H9 (cell line): ENCODE results near the gene MYL10. TPM values are rescaled to one million over a fixed set of nuclear protein-coding genes. Genes with fewer than 3 reads are reported as not detected.

ENCODE experiments used
- DNase-seq: peaks from one replicate; pipeline ENCODE4 v3.0.0-alpha.2; 2017
- H2AFZ ChIP-seq: one replicate; pipeline ENCODE4 v1.6.1; 2013; ENCODE audit warnings: mild to moderate bottlenecking, low read length, control low read depth, moderate library complexity
- H2AK5ac ChIP-seq: 2 replicates; pipeline ENCODE4 v1.6.1; 2013; ENCODE audit warnings: low read length, control low read depth, mixed read lengths; ENCODE audit not compliant: insufficient read length
- H2BK120ac ChIP-seq: one replicate; pipeline ENCODE4 v1.6.1; 2013; ENCODE audit warnings: low read depth, mild to moderate bottlenecking, low read length, control low read depth, inconsistent platforms; ENCODE audit not compliant: poor library complexity, severe bottlenecking
- H2BK12ac ChIP-seq: 2 replicates; pipeline ENCODE4 v1.6.1; 2013; ENCODE audit warnings: low read length, control low read depth, mixed read lengths, low read depth; ENCODE audit not compliant: insufficient read length
- H2BK15ac ChIP-seq: 2 replicates; pipeline ENCODE4 v1.6.1; 2013; ENCODE audit warnings: low read depth, low read length, control low read depth
- H2BK20ac ChIP-seq: one replicate; pipeline ENCODE4 v1.6.1; 2013; ENCODE audit warnings: low read depth, mild to moderate bottlenecking, low read length, control low read depth, inconsistent platforms; ENCODE audit not compliant: poor library complexity, severe bottlenecking
- H2BK5ac ChIP-seq: 2 replicates; pipeline ENCODE4 v1.6.1; 2013; ENCODE audit warnings: low read length, control low read depth, mixed read lengths; ENCODE audit not compliant: insufficient read length
- H3K14ac ChIP-seq: 2 replicates; pipeline ENCODE4 v1.6.1; 2013; ENCODE audit warnings: low read length, control low read depth; ENCODE audit not compliant: insufficient read depth
- H3K18ac ChIP-seq: 2 replicates; pipeline ENCODE4 v1.6.1; 2013; ENCODE audit warnings: low read depth, mild to moderate bottlenecking, mixed read lengths, low read length, control low read depth; ENCODE audit not compliant: insufficient read length
- H3K23ac ChIP-seq: 2 replicates; pipeline ENCODE4 v1.6.1; 2013; ENCODE audit warnings: low read length, control low read depth, mixed read lengths, low read depth; ENCODE audit not compliant: insufficient read length
- H3K23me2 ChIP-seq: 2 replicates; pipeline ENCODE4 v1.6.1; 2013; ENCODE audit warnings: low read depth, mild to moderate bottlenecking, mixed read lengths, low read length, control low read depth; ENCODE audit not compliant: insufficient read length, poor library complexity, severe bottlenecking
- H3K27ac ChIP-seq: 2 replicates; pipeline ENCODE4 v1.5.1; 2013; ENCODE audit warnings: low read length, control low read depth, mixed read lengths, low read depth; ENCODE audit not compliant: insufficient read length
- H3K27me3 ChIP-seq: 2 replicates; pipeline ENCODE4 v1.6.1; 2013; ENCODE audit warnings: low read length, control low read depth, inconsistent platforms; ENCODE audit not compliant: insufficient read depth
- H3K4ac ChIP-seq: 2 replicates; pipeline ENCODE4 v1.6.1; 2013; ENCODE audit warnings: low read depth, mild to moderate bottlenecking, control low read depth, inconsistent platforms, low read length, moderate library complexity
- H3K4me1 ChIP-seq: 2 replicates; pipeline ENCODE4 v1.6.1; 2013; ENCODE audit warnings: low read length, control low read depth, inconsistent platforms; ENCODE audit not compliant: insufficient read depth
- H3K4me2 ChIP-seq: 2 replicates; pipeline ENCODE4 v1.6.1; 2013; ENCODE audit warnings: low read length, control low read depth, mixed read lengths; ENCODE audit not compliant: insufficient read length, insufficient read depth
- H3K56ac ChIP-seq: 2 replicates; pipeline ENCODE4 v1.6.1; 2013; ENCODE audit warnings: low read depth, mild to moderate bottlenecking, mixed read lengths, low read length, control low read depth; ENCODE audit not compliant: insufficient read length
- H3K79me1 ChIP-seq: 2 replicates; pipeline ENCODE4 v1.6.1; 2013; ENCODE audit warnings: low read depth, mild to moderate bottlenecking, moderate library complexity, low read length, control low read depth, inconsistent platforms; ENCODE audit not compliant: insufficient read depth, poor library complexity, severe bottlenecking
- H3K79me2 ChIP-seq: 2 replicates; pipeline ENCODE4 v1.6.1; 2013; ENCODE audit warnings: low read length, control low read depth, inconsistent platforms; ENCODE audit not compliant: insufficient read depth
- H3K9ac ChIP-seq: 2 replicates; pipeline ENCODE4 v1.6.1; 2013; ENCODE audit warnings: low read length, control low read depth, mixed read lengths; ENCODE audit not compliant: insufficient read length; ENCODE audit errors: extremely low read depth
- H3K9me3 ChIP-seq: one replicate; pipeline ENCODE4 v1.6.1; 2013; ENCODE audit warnings: low read depth, low read length, inconsistent platforms; ENCODE audit not compliant: control insufficient read depth
- H3T11ph ChIP-seq: one replicate; pipeline ENCODE4 v1.6.1; 2013; ENCODE audit warnings: mild to moderate bottlenecking, low read length, control low read depth, inconsistent platforms
- H4K20me1 ChIP-seq: one replicate; pipeline ENCODE4 v1.6.1; 2013; ENCODE audit not compliant: control insufficient read depth, insufficient read length, insufficient read depth
- H4K5ac ChIP-seq: 2 replicates; pipeline ENCODE4 v1.6.1; 2013; ENCODE audit warnings: low read depth, mild to moderate bottlenecking, mixed read lengths, low read length, control low read depth; ENCODE audit not compliant: insufficient read length
- H4K8ac ChIP-seq: replicated peaks from 2 replicates; pipeline ENCODE4 v1.6.1; 2013; ENCODE audit warnings: low read length, control low read depth, mixed read lengths, low read depth; ENCODE audit not compliant: insufficient read length
- H4K91ac ChIP-seq: 2 replicates; pipeline ENCODE4 v1.6.1; 2013; ENCODE audit warnings: low read depth, mild to moderate bottlenecking, moderate library complexity, mixed read lengths, low read length, control low read depth; ENCODE audit not compliant: insufficient read length
- H3K27ac Mint-ChIP-seq, 3 experiments: 2 replicates in 2 of 3; 3 replicates in 1 of 3; pipeline ENCODE4 v1.8.0; 2020 to 2021; ENCODE audit warnings: mixed read lengths in 3 of 3, mild to moderate bottlenecking in 1 of 3, moderate library complexity in 1 of 3
- H3K27me3 Mint-ChIP-seq: 2 replicates; pipeline ENCODE4 v1.8.0; 2021; ENCODE audit warnings: low read depth, mild to moderate bottlenecking, moderate library complexity, mixed read lengths
- H3K36me3 Mint-ChIP-seq, 3 experiments: 2 replicates in 2 of 3; 3 replicates in 1 of 3; pipeline ENCODE4 v1.8.0; 2020 to 2021; ENCODE audit warnings: low read depth in 3 of 3, mixed read lengths in 3 of 3; ENCODE audit not compliant: insufficient read depth in 1 of 3
- H3K4me1 Mint-ChIP-seq, 2 experiments: 2 replicates each; pipeline ENCODE4 v1.8.0; 2020; ENCODE audit warnings: mixed read lengths in 2 of 2
- H3K4me3 Mint-ChIP-seq, 2 experiments: 2 replicates in 1 of 2; 3 replicates in 1 of 2; pipeline ENCODE4 v1.8.0; 2020 to 2021; ENCODE audit warnings: mild to moderate bottlenecking in 2 of 2, mixed read lengths in 2 of 2, moderate library complexity in 1 of 2
- H3K9me3 Mint-ChIP-seq, 2 experiments: 2 replicates in 1 of 2; 3 replicates in 1 of 2; pipeline ENCODE4 v1.8.0; 2020; ENCODE audit warnings: mild to moderate bottlenecking in 2 of 2, mixed read lengths in 2 of 2, moderate library complexity in 1 of 2
- WGBS: extraction: QIAGEN DNeasy Blood & Tissue Kit; methylation state at CpG from one replicate; pipeline ENCODE4 v1.1.7; 2013; ENCODE audit warnings: missing lambda C conversion rate, low lambda C conversion rate, mixed read lengths; ENCODE audit not compliant: insufficient read length; ENCODE audit errors: extremely low coverage; 5-methylcytosine and 5-hydroxymethylcytosine counted together
- total RNA-seq: library from RNA; stranded (reverse); gene quantifications from 2 replicates; pipeline ENCODE4 v1.2.1, GENCODE V29; 2021
- TF ChIP-seq, protein P1 (sequence below): fragments of 200-600 bp; sonication (generic); conservative IDR thresholded peaks from 3 replicates; pipeline ENCODE4 v1.8.0; 2021; ENCODE audit warnings: antibody characterized with exemption, mild to moderate bottlenecking

The MYL10 gene
- total RNA-seq, 1 experiment from 2014 or later: 0.50 TPM

DNA sequence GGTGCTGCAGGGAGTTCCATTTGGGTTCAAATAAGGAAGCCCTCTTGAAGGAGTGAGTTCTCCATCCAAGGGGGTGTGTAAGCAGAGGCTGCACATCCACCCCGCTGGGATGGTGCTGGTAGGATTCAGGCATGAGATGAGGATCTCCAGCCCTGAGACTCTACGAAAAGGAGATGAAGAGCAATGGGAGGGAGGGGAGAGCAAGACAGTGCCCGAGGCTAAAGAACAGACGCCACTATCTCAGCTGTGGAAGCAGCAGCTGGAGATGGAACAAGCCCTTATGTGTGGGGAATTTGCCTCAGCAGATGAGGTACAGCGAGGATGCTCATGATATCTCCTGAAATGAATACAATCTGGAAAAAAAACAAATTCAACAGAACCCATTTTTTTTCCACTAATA is 28.1 kb upstream of the MYL10 start:
- Histone ChIP-seq H3K79me2 (no peaks in the 10 kb centered on the region), H3K23ac (no peak overlapping the region), H2BK12ac (no peak overlapping the region), H3K27ac (no peak overlapping the region), H3K23me2 (no peaks in the 10 kb centered on the region), H2BK15ac (no peak overlapping the region), H3K9ac (no peak overlapping the region), H3T11ph (no peak overlapping the region), H4K5ac (no peak overlapping the region), H2BK120ac (no peak overlapping the region), H4K20me1 (no peaks in the 10 kb centered on the region), H3K27me3 (no peaks in the 10 kb centered on the region), H4K91ac (no peak overlapping the region), H2AK5ac (no peak overlapping the region), H2AFZ (no peak overlapping the region), H2BK20ac (no peak overlapping the region), H2BK5ac (no peak overlapping the region), H3K9me3 (no peaks in the 10 kb centered on the region), H3K18ac (no peak overlapping the region), H3K4me2 (no peak overlapping the region), H3K4me1 (no peaks in the 10 kb centered on the region; the same call in 1 of the 2 replicates), H3K14ac (no peak overlapping the region), H3K79me1 (no peaks in the 10 kb centered on the region), H4K8ac (no peak overlapping the region), H3K56ac (no peak overlapping the region), H3K4ac (no peak overlapping the region)
- no peak for DNase-seq
- no peak overlapping the region for H3K4me3 Mint-ChIP-seq
- peak overlapping the region in 1 of 3 experiments; percentile 16; a peak in 1 of 7 replicates for H3K27ac Mint-ChIP-seq
- H3K36me3 Mint-ChIP-seq: no peaks in the 10 kb centered on the region
- peaks cover 10% of the 10 kb centered on the region for H3K27me3 Mint-ChIP-seq
- H3K4me1 Mint-ChIP-seq: peaks cover 21 to 25% of the 10 kb centered on the region in 2 experiments
- WGBS: no CpG with 5 or more reads among the region's 5 CpGs
- H3K9me3 Mint-ChIP-seq: no peaks in the 10 kb centered on the region; a peak in 1 of 5 replicates
- TF ChIP-seq, protein P1, sequence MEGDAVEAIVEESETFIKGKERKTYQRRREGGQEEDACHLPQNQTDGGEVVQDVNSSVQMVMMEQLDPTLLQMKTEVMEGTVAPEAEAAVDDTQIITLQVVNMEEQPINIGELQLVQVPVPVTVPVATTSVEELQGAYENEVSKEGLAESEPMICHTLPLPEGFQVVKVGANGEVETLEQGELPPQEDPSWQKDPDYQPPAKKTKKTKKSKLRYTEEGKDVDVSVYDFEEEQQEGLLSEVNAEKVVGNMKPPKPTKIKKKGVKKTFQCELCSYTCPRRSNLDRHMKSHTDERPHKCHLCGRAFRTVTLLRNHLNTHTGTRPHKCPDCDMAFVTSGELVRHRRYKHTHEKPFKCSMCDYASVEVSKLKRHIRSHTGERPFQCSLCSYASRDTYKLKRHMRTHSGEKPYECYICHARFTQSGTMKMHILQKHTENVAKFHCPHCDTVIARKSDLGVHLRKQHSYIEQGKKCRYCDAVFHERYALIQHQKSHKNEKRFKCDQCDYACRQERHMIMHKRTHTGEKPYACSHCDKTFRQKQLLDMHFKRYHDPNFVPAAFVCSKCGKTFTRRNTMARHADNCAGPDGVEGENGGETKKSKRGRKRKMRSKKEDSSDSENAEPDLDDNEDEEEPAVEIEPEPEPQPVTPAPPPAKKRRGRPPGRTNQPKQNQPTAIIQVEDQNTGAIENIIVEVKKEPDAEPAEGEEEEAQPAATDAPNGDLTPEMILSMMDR: no peak
